ENCODE results near the gene DCAF8L2.
A peak's percentile ranks its signal among the peaks of the same experiment; 100 is the strongest.
"Not testable (repeated sequence)": the region's sequence is repeated elsewhere in the genome, so short reads cannot be mapped to it uniquely, and the experiment has no call there.

DCAF8L2 gene

GRCh38 chrX:27590044-27590443, at the start of gene DCAF8L2:
Gene DCAF8L2 (plus strand): TSS chrX:27590344. CDS start chrX:27746896, 156,552 bp downstream.
- no peak for DNase-seq

DNA sequence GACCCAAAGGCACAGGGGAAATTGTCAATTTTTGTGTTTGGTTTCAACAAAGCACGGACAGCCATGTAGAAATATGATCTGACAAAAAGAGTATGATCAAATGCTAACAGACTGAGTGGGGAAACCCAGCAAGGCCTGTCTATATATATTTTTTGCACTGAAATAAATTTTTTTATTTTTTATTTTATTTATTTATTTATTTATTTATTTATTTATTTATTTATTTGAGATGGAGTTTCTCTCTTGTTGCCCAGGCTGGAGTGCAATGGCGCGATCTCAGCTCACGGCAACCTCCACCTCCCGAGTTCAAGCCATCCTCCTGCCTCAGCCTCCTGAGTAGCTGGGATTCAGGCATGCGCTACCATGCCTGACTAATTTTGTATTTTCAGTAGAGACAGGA, 49.0 kb upstream of the DCAF8L2 start:
- not testable (repeated sequence) for DNase-seq

DNA sequence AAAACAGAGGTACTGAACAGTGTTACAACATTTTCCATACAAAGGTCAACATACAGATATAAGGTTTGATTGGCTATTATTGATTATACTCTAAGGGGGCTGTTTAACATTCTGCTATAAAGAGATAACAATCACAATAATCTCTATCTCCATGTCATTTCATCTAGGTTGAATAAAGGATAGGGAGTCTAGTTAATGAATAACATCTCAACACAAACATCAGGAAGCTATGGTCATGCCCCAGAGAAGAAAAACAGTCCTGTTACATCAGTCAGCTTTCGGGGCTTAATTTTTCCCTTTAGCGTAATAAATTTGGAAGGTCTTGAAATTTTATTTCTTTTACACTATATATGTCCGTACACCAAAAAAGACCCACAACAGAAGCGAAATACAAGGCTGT, 41.5 kb upstream of the DCAF8L2 start:
- no peak for DNase-seq

DNA sequence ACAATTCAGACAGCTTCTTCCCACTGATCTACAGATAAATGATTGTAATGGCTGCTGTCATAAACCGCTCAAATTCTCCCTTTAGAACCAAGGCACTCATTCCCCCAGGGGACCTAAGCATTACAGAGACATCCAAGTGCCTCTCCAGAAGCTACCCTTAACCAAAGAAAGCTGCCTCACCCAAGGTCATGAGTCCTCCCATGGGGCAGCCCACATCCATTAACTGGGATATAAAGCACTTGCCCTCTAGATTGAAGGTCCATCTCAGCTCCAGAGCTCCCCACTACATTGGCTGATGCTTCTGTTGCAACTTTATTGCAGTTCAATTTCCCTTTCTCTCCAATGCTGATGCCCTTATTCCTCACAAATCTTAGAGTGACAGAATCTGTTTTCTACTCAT, 40.5 kb upstream of the DCAF8L2 start:
- no peak for DNase-seq

GRCh38 chrX:27555514-27555913, 34.6 kb upstream of the DCAF8L2 start:
- peak; percentile 0 for DNase-seq

DNA sequence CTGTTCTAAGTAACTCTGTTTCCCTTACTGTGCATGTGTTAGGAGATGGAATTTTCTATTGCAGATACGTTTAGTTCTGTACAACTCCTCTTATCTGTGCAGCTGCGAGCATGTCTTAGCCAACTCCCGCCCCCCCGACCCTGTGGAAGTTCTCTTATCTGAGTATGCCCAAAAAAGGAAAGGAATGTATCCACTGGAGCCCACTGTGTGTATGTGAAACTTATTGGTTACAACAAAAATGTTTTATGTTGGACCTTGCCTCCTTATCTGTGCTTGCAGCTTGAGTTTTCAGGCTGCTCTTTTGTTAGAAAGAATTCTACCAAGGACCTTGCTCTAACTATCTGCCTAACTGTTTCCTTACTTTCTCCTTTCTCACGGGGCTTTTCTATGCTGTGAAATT, 24.2 kb upstream of the DCAF8L2 start:
- DNase-seq, result no peak

- DNase-seq, result no peak
Measured at GRCh38 chrX:27571164-27571563, 19.0 kb upstream of the DCAF8L2 start.

GRCh38 chrX:27575565-27575964, 14.6 kb upstream of the DCAF8L2 start:
- no peak for DNase-seq

DNA sequence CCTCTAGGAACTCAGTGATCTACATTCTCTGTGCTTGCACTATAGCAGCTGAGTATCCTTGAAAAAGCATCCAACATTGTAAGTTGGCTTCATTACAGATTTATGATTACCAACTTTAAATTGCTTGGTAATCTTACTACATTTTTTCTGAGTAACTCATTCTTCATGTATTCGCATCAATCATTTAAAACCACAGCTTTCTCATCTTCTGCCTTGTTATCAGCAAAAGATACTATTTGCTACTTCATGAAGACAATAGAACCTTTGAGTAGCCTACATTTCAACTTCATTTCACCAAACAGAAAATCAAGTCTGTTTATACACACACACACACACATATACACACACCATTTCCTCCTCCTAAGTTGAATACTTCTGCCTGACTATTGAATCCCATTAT, 6.2 kb upstream of the DCAF8L2 start:
- DNase-seq, result no peak

DNA sequence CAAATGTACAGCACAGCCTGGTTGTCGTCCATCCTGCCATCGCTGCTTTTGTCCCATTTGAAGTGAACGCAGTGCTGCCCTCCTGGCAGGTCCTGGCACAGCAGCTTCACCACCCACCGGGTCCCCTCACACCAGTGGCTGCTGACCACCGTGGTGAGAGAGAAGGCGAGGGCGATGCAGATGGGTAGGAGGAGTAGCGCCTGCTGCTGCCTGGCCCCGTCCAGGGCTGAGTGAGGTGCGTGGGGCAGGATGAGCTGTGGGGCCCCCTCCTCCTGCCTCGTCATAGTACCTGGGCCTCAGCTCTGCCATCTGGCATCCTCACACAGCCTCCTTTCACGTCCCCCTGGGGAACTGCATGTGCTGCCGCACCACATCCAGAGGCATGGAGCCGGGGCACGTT, 1.8 kb downstream of the DCAF8L2 start:
- DNase-seq, result no peak

- no peak for DNase-seq
Measured at GRCh38 chrX:27597508-27597907, 7.4 kb downstream of the DCAF8L2 start.

- no peak for DNase-seq
Measured at GRCh38 chrX:27598312-27598711, 8.2 kb downstream of the DCAF8L2 start.

GRCh38 chrX:27599928-27600327, 9.8 kb downstream of the DCAF8L2 start:
- no peak for DNase-seq

DNA sequence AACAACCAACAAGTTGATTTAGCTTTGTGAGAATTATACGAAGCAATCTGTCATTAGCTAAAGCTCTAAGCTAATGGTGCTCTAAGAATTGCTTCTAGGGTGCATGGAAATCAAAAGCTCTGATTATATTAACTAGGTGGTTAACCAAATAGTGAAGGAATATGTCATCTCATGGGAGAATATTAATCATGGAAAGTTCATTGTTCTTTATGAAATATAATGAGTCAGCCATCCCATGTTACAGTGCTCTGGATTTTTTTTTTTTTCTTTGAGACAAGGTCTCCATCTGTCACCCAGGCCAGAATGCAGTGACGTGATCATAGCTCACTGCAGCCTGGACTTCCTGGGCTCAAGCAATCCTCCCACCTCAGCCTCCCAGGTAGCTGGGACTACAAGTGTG, 10.5 kb downstream of the DCAF8L2 start:
- no peak for DNase-seq

GRCh38 chrX:27608671-27609070, 18.5 kb downstream of the DCAF8L2 start:
- DNase-seq, result no peak

GRCh38 chrX:27619459-27619858, 29.3 kb downstream of the DCAF8L2 start:
- no peak for DNase-seq

DNA sequence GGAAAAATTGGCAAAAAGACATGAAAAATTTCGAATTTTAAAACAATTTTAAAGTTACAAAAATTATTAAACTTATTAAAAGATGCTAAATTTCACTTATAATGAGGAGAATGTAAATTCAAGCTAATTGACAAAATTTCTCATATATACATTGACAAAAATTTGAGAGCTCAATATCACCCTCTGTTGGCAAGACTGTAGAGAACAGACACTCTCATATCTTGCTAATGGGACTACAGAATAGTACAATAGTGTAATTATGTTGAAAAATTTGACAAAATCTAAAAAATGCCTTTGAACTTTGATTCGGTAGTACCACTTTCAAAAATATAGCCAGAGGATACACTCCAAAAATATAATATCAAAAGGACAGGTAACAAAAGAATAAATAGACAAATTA, 29.8 kb downstream of the DCAF8L2 start:
- DNase-seq, result peak; percentile 2

GRCh38 chrX:27622883-27623282, 32.7 kb downstream of the DCAF8L2 start:
- no peak for DNase-seq

- no peak for DNase-seq
Measured at GRCh38 chrX:27626066-27626465, 35.9 kb downstream of the DCAF8L2 start.

DNA sequence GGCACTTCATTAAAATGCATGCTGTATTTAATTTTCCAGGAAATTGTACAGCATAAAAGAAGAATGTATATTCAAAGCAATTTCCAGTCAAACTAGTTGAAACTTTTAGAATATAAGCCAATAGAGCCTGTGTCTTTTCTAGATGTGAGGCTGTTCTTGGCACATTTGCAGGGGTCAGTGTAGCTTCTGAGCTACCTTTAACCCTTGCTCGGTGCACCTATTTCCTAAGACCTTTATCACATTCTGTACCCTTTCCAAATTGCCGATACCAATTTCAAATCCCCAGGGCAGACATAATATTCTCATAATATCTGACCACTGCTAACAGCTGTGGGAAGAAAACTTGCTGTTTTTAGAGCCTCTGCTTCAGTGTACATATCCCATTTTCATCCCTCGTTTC, 43.2 kb downstream of the DCAF8L2 start:
- no peak for DNase-seq

- DNase-seq, result no peak
Measured at GRCh38 chrX:27656581-27656980, 66.4 kb downstream of the DCAF8L2 start.

DNA sequence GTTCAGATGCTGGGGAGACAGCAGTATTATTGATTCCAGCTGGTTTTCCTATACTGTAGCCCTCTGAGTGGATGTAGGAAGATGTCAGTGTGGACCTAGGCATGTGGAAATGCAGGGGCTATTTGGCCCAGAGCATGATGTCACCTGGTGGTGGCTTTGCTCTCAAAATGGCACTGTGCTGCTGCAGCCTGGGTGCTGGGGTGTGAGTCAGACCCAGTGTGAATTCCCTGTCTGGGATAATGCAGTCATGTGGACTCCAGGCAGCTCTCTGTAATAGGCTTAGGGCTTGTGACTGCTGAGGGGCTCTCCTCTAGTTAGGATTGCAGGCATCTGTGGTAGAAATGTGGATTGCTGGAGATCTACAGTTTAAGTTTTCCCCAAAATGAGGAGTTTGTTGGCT, 70.7 kb downstream of the DCAF8L2 start:
- DNase-seq, result no peak

- DNase-seq, result no peak
Measured at GRCh38 chrX:27671234-27671633, 81.1 kb downstream of the DCAF8L2 start.

- no peak for DNase-seq
Measured at GRCh38 chrX:27674491-27674890, 84.3 kb downstream of the DCAF8L2 start.

GRCh38 chrX:27675493-27675892, 85.3 kb downstream of the DCAF8L2 start:
- DNase-seq, result no peak

GRCh38 chrX:27679281-27679680, 89.1 kb downstream of the DCAF8L2 start:
- no peak for DNase-seq

Measured in NCI-H510A treated with DMSO at 0.1 percent for 48 hours (cell line).